ENCODE measurements around the gene CFAP97D1. TPM values are rescaled to one million over a fixed set of nuclear protein-coding genes. Genes with fewer than 3 reads are reported as not detected.

CFAP97D1 gene
- total and polyA plus RNA-seq, 2 experiments from 2014 or later = 0.07 to 0.10 TPM

- Histone ChIP-seq H3K4me2 (no peak overlapping the region), H3K9me2 (ENCODE audit: insufficient read depth) (no peaks in the 10 kb centered on the region), H4K20me1 (replicated peaks; ENCODE audit: insufficient read depth) (no peaks in the 10 kb centered on the region), H3K36me3 (ENCODE audit: insufficient read depth) (0 out of 2 replicates have a peak, but pooled peaks cover 5% of the 10 kb centered on the region), H3K79me2 (replicated peaks; ENCODE audit: insufficient read depth) (no peaks in the 10 kb centered on the region), H3K27ac (ENCODE audit: low read depth) (no peak overlapping the region), H3K4me1 (ENCODE audit: insufficient read depth) (no peaks in the 10 kb centered on the region), H3K27me3 (ENCODE audit: insufficient read depth) (no peaks in the 10 kb centered on the region), H3F3A (replicated peaks; ENCODE audit: low read depth) (no peaks in the 10 kb centered on the region), H3K4me3 (no peak overlapping the region), H2AFZ (no peak overlapping the region)
- TF ChIP-seq ZNF114 (CRISPR knock-in tag; IDR thresholded peaks at IDR 0.05) = no peak
- TF ChIP-seq ZNF462 (CRISPR knock-in tag; IDR thresholded peaks at IDR 0.05) = no peak
- no peak for TF ChIP-seq POLR2AphosphoS5 (IDR thresholded peaks at IDR 0.05; ENCODE audit: low read depth)
- TF ChIP-seq STAT1 (IDR thresholded peaks at IDR 0.05; ENCODE audit: unreplicated experiment) = no peak
- no peak for TF ChIP-seq ETS1 (IDR thresholded peaks at IDR 0.05)
- TF ChIP-seq REST (IDR thresholded peaks at IDR 0.05; ENCODE audit: unreplicated experiment) = no peak
- no peak for TF ChIP-seq ZNF331 (CRISPR knock-in tag; IDR thresholded peaks at IDR 0.05; ENCODE audit: low read depth)
- no peak for TF ChIP-seq JUNB (IDR thresholded peaks at IDR 0.05; ENCODE audit: unreplicated experiment)
- TF ChIP-seq CREB1 (CRISPR knock-in tag; IDR thresholded peaks at IDR 0.05; ENCODE audit: low read depth) = no peak
- TF ChIP-seq EZH2 (IDR thresholded peaks at IDR 0.05; ENCODE audit: low read depth, unreplicated experiment) = no peak
- no peak for TF ChIP-seq CTCF (conservative IDR thresholded peaks at IDR 0.05; ENCODE audit: low read depth in 2 of 2)
- TF ChIP-seq NANOG (IDR thresholded peaks at IDR 0.05; ENCODE audit: borderline replicate concordance) = no peak
- no peak for TF ChIP-seq EZH2phosphoT487 (IDR thresholded peaks at IDR 0.05; ENCODE audit: unreplicated experiment)
- DNase-seq (ENCODE audit: low spot score) (no peak), ATAC-seq (no peak)
- no peaks in the 10 kb centered on the region for H3K4me1 Mint-ChIP-seq
- no peak overlapping the region for H3K27ac Mint-ChIP-seq
- H3K4me3 Mint-ChIP-seq = no peak overlapping the region
- H3K36me3 Mint-ChIP-seq (ENCODE audit: low read depth) = peaks cover 33% of the 10 kb centered on the region
- no peaks in the 10 kb centered on the region for H3K9me3 Mint-ChIP-seq
- H3K27me3 Mint-ChIP-seq (ENCODE audit: insufficient read depth, low read depth, poor library complexity) = peaks cover 5% of the 10 kb centered on the region
Measured at GRCh38 chr17:43768943-43769342, 11.3 kb upstream of the CFAP97D1 start.

All from GM23338 (cell line).